ENCODE measurements around the gene ACTG1. TPM values are rescaled to one million over a fixed set of nuclear protein-coding genes. Genes with fewer than 3 reads are reported as not detected.

The ACTG1 gene
- total RNA-seq, 2 donors from 2014 or later, result 4,461 to 5,616 TPM

GRCh38 chr17:81551458-81552243 is 39.1 kb upstream of the ACTG1 start:
- Mint-ChIP-seq H3K4me1 (peaks cover 10% of the 10 kb centered on the region), H3K4me3 (peak overlapping the region; percentile 79), H3K27me3 (ENCODE audit: insufficient read depth) (no peaks in the 10 kb centered on the region), H3K36me3 (ENCODE audit: low read depth) (peaks cover 30% of the 10 kb centered on the region), H3K9me3 (no peaks in the 10 kb centered on the region), H3K27ac (peak overlapping the region; percentile 48)
- no peak overlapping the region for H3K27ac ChIP-seq (ENCODE audit: low read depth, low read length)
- H3K27me3 ChIP-seq (ENCODE audit: control insufficient read depth, insufficient read depth, low read length, poor library complexity, severe bottlenecking), result no peaks in the 10 kb centered on the region
- no peak for TF ChIP-seq CTCF (conservative IDR thresholded peaks at IDR 0.05)
- peaks cover 3% of the 10 kb centered on the region for H3K4me1 ChIP-seq (ENCODE audit: control insufficient read depth, insufficient read depth, low read length)
- H3K4me3 ChIP-seq (ENCODE audit: low read length), result peak overlapping the region; percentile 95
- peaks cover 22% of the 10 kb centered on the region for H3K36me3 ChIP-seq (ENCODE audit: control insufficient read depth, insufficient read depth, low read length)
- peak; percentile 71 for DNase-seq
- 5 to 11% methylated on average over 30 to 69 of the region's 69 CpGs for WGBS, 2 experiments (ENCODE audit: insufficient coverage in 1 of 2, insufficient read length in 1 of 2)
- peak overlapping the region; percentile 62 for H3K9ac ChIP-seq (ENCODE audit: extremely low read depth, low read length, poor library complexity, severe bottlenecking)
- H3K9me3 ChIP-seq (ENCODE audit: control insufficient read depth, low read length), result no peaks in the 10 kb centered on the region

- Histone ChIP-seq H3K36me3 (ENCODE audit: control insufficient read depth, insufficient read depth, low read length) (peaks cover 24% of the 10 kb centered on the region), H3K27ac (ENCODE audit: low read depth, low read length) (no peak overlapping the region), H3K9ac (ENCODE audit: extremely low read depth, low read length, poor library complexity, severe bottlenecking) (peak overlapping the region; percentile 62), H3K4me1 (ENCODE audit: control insufficient read depth, insufficient read depth, low read length) (peaks cover 3% of the 10 kb centered on the region), H3K9me3 (ENCODE audit: control insufficient read depth, low read length) (no peaks in the 10 kb centered on the region), H3K4me3 (ENCODE audit: low read length) (peak overlapping the region; percentile 95), H3K27me3 (ENCODE audit: control insufficient read depth, insufficient read depth, low read length, poor library complexity, severe bottlenecking) (no peaks in the 10 kb centered on the region)
- WGBS, 2 experiments (ENCODE audit: insufficient coverage in 1 of 2, insufficient read length in 1 of 2), result 91 to 99% methylated on average over 15 to 27 of the region's 27 CpGs
- Mint-ChIP-seq H3K9me3 (no peaks in the 10 kb centered on the region), H3K4me1 (peaks cover 10% of the 10 kb centered on the region), H3K27ac (peak overlapping the region; percentile 48), H3K27me3 (ENCODE audit: insufficient read depth) (no peaks in the 10 kb centered on the region), H3K36me3 (ENCODE audit: low read depth) (peaks cover 35% of the 10 kb centered on the region), H3K4me3 (peak overlapping the region; percentile 79)
- no peak for DNase-seq
- TF ChIP-seq CTCF (conservative IDR thresholded peaks at IDR 0.05), result no peak
These were observed 38.3 kb upstream of the ACTG1 start for GRCh38 chr17:81550830-81551457.

GRCh38 chr17:81550285-81550684 is 37.7 kb upstream of the ACTG1 start:
- H3K27ac Mint-ChIP-seq, result no peak overlapping the region
- peak overlapping the region; percentile 79 for H3K4me3 Mint-ChIP-seq
- peaks cover 36% of the 10 kb centered on the region for H3K36me3 Mint-ChIP-seq (ENCODE audit: low read depth)
- Histone ChIP-seq H3K27me3 (ENCODE audit: control insufficient read depth, insufficient read depth, low read length, poor library complexity, severe bottlenecking) (no peaks in the 10 kb centered on the region), H3K4me3 (ENCODE audit: low read length) (no peak overlapping the region), H3K9ac (ENCODE audit: extremely low read depth, low read length, poor library complexity, severe bottlenecking) (no peak overlapping the region), H3K4me1 (ENCODE audit: control insufficient read depth, insufficient read depth, low read length) (peaks cover 3% of the 10 kb centered on the region), H3K9me3 (ENCODE audit: control insufficient read depth, low read length) (no peaks in the 10 kb centered on the region), H3K36me3 (ENCODE audit: control insufficient read depth, insufficient read depth, low read length) (peaks cover 25% of the 10 kb centered on the region), H3K27ac (ENCODE audit: low read depth, low read length) (no peak overlapping the region)
- 92 to 97% methylated on average over 10 to 15 of the region's 15 CpGs for WGBS, 2 experiments (ENCODE audit: insufficient coverage in 1 of 2, insufficient read length in 1 of 2)
- no peak for DNase-seq
- H3K9me3 Mint-ChIP-seq, result no peaks in the 10 kb centered on the region
- no peak for TF ChIP-seq CTCF (conservative IDR thresholded peaks at IDR 0.05)
- no peaks in the 10 kb centered on the region for H3K27me3 Mint-ChIP-seq (ENCODE audit: insufficient read depth)
- peaks cover 10% of the 10 kb centered on the region for H3K4me1 Mint-ChIP-seq
